GDM1 (cell line): ENCODE data around the gene GTPBP8.

ENCODE experiments used
- DNase-seq: peaks from one replicate; lab custom pipeline; 2025; lab: John Stamatoyannopoulos, UW

GTPBP8 gene

DNA sequence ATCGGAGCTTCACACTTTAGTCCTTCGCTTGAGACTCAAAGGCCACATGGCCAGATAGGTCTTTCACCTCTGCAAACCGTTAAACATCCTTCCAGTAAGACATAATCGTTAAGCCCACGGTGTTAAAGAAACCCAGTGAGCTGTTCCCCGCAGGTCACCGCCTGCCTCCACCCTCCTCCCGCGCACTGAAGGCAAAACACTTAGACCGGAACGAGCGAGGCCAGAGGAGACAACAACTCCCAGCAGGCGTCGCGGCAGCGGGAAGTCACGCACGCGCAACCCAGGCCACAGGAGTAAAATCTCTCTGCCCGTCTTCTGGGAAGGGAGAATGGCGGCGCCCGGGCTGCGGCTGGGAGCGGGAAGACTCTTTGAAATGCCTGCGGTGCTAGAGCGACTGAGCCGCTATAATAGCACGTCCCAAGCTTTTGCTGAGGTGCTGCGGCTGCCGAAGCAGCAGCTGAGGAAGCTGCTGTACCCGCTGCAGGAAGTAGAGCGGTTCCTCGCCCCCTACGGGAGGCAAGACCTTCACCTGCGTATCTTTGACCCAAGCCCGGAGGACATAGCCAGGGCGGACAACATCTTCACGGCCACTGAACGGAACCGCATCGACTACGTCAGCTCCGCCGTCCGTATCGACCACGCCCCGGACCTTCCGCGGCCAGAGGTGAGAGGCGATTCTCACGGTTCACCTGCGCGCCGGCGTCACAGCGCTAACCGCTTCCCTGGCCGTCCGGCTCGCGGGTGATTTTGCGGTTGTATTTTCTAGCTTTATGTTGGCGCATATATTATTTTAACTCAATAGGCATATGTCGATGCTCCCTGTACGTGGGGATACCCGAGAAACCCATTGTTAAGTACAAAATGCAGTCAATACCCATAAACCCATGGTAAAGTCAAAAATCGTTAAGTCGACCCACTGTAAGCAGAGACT, at the start of gene GTPBP8:
GTPBP8 (plus strand) TSS at position 313 of the 931 bp plus-strand sequence; CDS start at position 329, 16 bp downstream.
- DNase-seq: peak; percentile 80

DNA sequence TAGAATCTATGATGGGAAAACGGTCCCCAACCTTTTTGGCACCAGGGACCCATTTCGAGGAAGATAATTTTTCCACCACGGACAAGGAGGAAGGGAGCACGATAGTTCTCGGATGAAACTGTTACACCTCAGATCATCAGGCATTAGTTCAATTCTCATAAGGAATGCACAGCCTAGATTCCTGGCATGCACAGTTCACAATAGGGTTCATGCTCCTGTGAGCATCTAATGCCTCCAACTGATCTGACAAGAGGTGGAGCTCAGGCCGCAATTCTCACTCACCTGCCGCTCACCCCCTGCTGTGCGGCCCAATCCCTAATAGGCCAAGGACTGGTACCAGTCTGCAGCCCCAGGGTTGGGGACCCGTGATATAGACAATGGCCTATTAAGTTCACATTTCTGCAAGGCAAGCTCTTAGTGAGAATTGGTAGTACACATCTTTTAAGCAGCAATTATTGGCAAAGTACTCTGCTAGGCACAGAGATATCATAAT, 42.4 kb upstream of the GTPBP8 start:
- DNase-seq: no peak

DNA sequence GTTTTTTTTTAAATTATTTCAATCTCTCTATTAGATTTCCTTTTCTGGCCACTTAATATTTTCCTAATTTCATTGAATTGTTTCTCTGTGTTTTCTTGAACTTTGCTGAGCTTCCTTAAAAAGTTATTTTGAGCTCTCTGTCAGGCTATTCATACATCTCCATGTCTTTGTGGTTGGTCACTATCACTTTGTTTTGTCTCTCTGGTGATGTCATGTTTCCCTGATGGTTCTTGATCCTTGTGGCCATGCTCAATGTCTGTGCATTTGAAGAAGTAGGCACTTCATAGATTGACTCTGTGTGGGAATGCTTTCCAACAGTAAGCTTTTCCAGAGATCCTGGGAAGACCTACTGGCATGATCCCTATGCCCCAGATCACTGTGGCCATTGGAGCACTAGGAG, 34.4 kb upstream of the GTPBP8 start:
- no peak for DNase-seq

DNA sequence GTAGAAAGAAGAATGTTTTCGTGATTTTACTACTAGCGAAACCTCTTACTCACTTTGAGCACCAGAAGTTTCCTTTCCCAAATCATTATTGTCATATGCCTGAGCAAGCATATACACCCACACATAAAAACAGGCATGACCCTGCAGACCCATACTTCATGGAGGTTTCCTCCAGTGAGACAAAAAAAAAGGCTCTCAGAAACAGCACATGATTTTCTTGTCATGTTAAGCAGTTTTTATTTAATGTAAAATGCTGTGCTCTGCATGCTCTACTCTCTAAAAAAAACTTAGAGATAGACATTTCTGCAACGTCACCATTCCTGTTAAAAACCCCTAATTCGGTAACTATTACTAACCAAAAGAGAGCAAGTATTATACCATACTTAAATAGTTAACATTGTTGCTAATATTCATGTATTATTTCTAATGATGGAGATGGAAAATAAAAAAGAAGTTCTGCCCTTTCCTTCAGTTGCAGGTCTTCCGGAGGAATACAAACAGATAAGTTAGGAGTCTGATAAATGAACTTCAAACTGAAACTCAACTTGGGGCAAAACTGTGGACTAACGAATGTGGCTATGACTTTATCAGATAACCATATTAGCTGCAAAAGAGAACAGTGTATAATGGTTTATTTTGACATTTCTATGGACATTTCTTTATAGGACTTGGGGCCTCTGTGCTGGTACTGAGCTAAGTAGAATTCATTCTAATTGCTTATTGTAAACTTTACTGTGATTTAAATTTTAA, 31.8 kb upstream of the GTPBP8 start:
- DNase-seq: no peak

DNA sequence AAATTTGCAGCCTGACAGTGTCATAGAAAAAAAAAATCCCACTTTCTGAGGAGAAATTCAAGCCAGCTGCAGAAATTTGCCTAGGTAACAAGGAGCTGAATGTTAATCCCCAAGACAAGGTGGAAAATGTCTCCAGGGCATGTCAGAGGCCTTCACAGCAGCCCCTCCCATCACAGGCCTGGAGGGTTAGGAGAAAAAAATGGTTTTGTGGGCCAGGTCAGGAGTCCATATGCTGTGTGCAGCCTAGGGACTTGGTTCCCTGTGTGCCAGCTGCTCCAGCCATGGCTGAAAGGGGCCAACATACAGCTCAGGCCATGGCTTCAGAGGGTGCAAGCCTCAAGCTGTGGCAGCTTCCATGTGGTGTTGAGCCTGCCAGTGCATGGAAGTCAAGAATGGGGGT, 27.1 kb upstream of the GTPBP8 start:
- no peak for DNase-seq

DNA sequence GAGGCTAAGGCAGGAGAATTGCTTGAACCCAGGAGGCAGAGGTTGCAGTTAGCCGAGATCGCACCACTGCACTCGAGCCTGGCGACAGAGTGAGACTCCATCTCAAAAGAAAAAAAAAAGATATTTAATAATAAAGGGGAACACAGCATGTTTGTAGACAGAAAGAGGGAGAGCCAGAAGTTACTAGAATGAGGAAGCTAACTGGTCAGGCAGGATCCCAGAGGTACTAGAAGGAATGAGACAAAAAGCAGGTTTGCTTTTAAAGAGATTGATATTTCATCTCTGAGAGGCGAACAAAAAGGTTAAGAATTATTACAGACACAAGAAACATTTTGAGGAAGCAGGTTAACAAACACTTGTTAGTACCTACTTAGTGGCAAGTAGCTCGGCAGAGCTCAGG, 25.1 kb upstream of the GTPBP8 start:
- DNase-seq: no peak

DNA sequence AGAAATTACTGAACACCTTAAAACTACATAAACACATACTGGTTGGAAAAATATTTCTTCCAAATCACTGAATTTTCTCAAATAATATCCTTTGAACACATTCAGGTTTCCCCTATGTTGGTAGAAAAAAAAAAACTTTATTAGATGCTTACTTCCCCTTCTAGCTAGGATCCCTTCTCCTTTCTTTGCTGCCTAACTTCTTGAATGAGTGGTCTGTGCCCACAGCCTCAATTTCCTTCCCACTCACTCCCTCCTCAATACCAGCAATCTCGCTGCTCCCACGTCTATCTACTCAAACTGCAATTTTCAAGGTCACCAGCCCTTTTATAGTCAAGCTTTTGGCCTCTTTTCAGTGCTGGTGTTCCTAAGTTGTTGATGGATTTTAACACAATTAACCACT, 24.2 kb upstream of the GTPBP8 start:
- DNase-seq: peak; percentile 23

DNA sequence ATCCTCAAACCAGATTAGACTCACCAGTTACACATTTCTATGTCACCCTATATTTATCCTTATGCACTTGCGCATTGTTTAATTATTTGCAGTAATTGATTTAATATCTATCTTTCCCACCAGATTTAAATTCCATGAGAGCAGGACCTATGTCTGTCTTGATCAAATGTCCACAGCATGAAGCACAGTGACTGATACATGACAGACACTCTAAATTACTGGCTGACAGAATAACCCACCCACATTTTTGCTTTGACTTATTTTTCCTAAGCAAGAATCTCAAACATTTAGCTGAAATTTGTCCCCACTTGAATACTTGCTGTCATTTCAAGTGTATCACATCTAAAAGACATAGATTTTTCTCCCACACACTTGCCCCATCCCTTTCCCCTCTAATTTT, 23.4 kb upstream of the GTPBP8 start:
- DNase-seq: no peak

DNA sequence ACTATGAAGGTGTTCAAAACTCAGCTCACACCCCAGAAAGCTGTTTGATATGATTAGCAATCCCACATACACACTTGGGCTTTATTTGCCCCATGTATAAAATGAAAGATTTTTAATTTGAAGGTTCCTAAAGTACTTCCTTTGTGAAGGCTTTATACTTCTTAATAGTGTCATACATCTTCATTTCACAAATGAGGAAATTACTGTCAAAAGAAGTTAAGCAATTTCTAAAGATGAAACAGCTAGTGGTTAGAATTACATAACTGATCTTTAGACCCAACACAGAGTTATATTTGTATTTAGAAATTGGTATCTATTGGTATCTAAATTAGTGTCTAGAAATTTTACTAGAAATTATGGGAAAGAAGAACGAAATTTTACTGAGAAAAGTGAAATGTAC, 23.0 kb upstream of the GTPBP8 start:
- no peak for DNase-seq

DNA sequence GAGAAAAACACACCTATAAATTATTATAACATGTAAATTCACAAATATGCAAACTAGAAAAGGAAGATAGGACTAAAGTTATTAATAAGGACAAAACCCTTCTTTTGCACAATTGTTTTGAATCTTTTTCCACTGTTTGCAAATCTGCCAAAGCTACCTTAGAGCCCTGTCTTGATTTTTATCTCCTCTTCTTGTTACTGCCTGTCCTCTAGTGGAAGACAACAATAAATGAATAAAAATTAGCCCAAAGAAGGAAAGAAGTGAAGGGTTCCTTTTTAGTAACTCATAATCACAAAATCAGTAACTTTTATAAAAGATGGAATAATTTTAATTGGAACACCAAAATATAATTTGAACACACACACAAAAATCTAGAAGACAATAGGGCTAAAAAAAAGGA, 18.6 kb upstream of the GTPBP8 start:
- DNase-seq: no peak

DNA sequence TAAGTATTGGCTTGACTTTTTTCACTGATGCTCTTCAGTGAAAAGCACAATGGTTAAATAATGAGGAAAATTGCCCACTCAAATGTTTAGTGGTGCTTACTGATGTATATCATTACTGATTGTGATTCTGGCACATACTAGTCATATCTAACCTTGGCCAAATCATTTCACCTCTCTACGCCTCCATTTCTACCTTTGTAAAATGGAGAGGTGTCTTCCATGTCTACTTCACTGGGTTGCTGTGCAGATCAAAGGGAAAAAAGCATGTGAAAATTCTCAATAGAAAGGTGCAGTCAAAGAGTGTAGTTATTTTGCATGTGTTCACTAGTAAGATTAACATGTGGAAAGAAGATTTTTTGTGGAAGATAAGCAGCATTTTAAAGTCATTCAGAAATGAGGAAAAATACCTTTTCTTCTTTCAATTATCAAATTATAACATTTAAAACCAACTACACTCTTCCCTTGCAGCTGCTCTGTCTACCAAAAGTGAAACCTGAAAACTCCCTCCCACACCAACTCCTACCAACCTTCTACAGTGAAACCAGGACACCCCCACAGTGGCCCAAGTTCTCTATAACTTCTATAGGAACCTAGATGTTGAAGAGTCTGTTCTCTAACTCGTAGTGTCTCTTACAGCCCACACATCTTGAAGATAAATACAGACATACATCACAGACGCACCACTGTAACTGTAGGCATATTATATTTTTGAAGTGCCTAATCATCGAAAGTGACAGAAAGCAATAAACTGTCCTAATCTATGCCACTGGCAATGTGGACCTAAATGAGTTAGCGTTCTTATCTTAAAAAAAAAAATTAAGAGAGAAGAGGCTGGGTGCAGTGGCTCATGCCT, 17.2 kb upstream of the GTPBP8 start:
- no peak for DNase-seq

DNA sequence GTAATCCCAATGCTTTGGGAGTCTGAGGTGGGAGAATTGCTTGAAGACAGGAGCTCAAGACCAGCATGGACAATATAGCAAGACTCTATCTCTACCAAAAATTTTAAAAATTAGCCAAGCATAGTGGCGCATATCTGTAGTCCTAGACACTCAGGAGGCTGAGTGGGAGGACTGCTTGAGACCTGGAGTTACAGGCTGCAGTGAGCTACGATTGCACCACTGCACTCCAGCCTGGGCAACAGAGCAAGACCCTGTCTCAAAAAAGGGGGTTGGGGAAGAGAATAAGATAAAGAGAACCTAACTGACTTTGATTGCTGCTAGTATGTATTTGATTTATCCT, 16.6 kb upstream of the GTPBP8 start:
- DNase-seq: no peak

DNA sequence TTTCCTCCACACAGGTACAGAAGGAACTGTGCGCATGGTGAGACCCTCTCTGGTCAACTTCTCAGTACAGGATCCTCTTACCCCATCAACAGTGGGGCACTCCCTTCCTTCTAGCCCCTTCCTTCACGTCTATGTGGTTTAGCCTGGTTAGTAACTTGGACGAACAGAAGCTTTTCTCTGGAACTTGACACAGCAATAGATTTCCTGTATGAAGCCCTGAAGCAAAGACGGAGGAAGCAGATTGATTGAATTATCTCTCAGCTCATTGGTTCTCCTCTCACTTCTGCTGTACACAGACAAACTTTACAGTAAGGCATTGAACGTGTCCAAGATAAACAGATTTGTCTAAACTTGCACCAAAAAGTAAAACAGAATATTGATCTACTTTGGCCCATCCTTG, 15.9 kb upstream of the GTPBP8 start, which contains the start of gene CD200R1:
CD200R1 (minus strand) TSS at position 210 of the 400 bp plus-strand sequence. CDS start 246 bp downstream, outside the sequence.
- peak; percentile 6 for DNase-seq

DNA sequence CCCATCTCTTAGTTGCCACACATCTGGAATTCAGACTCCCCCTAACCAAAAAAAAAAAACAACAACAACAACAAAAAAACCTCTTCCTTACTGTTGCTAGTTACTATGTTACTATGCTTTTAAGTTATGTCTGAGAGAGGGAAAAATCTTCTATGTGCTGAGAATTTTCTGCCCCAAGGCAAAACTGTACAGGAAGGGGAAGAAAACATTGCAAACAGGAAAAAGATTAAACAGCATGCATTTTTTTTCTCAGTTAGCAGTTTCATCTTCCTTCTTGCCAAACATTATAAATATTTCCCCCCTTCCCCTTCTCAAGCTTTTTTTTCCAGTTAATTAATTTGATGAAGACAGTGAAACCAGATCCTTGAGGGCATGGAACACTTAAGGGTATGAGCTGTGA, 14.8 kb upstream of the GTPBP8 start:
- DNase-seq: no peak

DNA sequence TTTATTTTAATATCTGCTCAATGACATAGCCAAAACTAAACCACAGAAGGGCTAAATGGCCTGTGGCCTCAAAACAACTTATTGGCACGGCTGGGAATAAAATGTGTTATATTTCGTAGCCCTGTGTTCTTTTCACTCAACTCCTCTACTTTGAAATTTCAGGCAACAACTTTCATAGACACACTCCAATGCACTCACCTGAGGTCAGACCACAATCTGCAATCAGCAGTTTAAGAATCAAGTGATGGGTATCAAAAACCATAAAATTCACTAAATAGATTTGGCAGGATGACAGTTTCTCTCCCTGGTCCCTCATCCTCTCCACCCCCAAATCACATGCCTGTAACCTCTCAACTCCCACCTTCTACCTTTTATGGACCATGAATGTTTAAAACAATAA, 13.8 kb upstream of the GTPBP8 start:
- no peak for DNase-seq

DNA sequence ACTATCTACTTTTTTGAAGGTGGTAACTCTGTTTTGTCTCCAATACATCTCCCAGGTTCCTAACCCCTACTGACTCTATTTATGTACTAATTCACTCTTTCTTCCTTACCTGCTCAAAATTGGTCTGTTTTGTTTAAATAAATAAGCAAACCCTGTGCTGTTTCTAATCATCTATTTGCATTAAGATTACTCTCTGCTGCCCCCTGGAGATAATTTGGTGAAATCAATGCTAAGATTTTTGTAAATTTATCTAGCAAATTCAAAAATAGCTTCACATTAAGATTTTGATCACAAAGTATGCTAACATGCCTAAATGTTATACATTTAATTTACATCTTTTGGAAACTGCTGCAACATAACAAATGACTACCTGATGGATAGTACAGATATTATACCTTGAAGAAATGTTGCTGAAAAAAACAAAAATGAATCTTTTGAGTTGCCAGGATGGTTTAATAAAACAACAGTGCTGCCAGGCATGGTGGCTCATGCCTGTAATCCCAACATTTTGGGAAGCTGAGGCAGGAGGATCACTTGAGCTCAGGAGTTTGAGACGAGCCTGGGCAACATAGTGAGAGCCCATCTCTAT, 11.4 kb upstream of the GTPBP8 start:
- DNase-seq: no peak

DNA sequence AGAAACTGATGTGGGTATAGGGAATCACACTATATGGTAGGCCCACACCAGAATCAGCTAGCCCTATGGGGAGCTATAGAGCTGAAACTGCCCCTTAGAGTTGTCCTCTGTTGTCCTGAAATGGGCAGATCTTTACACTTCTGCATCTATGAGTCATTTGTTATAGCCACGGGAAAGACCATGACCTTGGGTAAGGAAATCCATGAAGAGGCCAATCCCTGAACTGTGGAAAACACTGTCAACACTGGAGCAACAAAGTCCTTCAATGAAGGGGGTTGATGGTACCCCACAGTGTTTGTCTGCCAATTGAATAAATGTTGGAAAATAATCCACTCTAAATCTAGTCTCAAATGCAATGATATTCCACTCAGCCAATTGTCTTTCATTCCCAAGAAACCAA, 10.7 kb upstream of the GTPBP8 start:
- DNase-seq: no peak

DNA sequence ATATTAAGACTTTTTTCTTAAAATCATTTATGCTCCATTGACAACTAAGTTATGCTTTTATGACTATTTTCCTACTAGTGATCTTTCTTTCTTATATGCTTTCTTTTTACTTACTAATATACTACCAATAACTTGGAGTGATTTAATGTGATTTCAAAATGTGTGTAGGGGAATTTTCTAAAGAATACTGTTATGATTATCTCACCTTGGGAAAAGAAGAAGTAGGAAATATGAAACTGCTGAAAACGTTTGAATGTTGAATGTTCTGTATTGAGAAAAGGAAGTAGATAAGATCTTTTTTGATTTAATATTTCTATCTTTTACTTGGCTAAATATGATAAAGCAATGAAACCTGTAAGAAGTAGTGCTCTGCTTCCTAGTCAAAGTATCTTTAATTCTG, 8.1 kb upstream of the GTPBP8 start:
- no peak for DNase-seq

DNA sequence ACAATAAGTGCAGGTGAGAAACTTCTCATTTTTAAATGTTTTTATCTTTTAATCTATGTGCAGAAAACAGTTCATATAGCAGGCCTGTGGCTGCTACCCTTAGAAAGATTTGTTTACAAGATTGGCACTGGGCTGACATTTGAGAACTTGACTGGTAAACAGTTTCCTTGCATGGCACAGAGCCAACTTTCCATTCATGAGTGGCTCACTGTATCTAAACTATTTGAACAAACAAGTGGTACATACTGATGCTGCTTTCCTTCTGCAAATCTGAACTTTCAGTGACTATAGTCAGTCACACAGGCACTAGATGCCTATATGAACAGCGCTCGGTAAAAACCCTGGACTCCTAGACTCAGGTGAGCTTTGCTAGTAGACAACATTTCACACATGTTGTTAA, 6.3 kb upstream of the GTPBP8 start:
- no peak for DNase-seq

DNA sequence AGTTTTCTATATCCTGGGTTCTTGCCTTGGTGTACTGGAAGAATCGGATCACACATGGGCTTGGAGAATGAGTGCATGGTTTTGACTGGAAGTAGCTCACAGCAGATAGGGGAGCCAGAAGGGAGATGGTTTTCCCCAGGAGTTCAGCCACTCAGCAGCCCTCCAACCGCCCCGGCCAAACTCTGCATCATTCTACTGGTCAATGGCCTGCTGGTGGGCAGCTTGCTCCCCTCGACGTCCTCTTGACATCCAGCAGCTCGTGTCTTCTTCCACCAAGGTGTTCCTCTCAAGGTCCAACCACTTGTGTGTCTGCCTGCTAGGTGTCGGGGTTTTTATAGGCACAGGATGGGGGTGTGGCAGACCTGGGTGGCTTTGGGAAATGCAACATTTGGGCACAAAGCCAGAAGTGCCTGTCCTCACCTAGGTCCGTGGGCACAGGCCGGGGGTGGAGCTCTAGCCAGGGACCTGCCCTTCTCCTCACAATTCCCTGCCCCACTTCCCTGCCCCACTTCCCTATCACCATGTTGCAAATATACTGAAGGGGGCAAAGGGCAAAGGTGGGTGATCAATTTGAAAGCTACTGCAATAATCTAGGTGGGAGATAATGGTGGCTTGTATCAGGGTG, 3.0 kb upstream of the GTPBP8 start:
- DNase-seq: no peak

DNA sequence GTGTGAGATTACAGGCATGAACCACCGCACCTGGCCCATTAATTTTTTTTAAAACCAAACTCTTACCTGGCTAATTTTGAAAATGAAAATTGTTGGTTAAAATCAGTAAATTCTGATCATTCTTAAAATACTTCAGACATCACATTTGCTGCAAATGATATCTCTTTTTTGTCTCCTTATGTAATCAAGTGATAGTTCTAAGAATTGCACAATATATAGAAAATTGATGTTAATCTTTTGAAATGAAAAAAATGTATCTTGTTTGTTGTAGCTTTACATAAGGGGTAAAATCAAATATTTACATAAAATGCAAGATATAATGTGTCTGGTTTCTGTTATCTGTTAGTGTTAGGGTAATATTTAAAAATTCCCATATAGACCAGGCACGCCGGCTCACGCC, 5.0 kb downstream of the GTPBP8 start:
- no peak for DNase-seq
